GM21526 (cell line): Measurements from ENCODE around the gene TAF11L11.
"Not testable (repeated sequence)": the region's sequence is repeated elsewhere in the genome, so short reads cannot be mapped to it uniquely, and the experiment has no call there.

Source experiments
- ATAC-seq: cut with Tn5 transposase; IDR thresholded peaks from one replicate; pipeline ENCODE4 v1.9.1; 2021; ENCODE audit warnings: moderate library complexity; ENCODE audit not compliant: unreplicated experiment, low FRiP score

TAF11L11 gene

DNA sequence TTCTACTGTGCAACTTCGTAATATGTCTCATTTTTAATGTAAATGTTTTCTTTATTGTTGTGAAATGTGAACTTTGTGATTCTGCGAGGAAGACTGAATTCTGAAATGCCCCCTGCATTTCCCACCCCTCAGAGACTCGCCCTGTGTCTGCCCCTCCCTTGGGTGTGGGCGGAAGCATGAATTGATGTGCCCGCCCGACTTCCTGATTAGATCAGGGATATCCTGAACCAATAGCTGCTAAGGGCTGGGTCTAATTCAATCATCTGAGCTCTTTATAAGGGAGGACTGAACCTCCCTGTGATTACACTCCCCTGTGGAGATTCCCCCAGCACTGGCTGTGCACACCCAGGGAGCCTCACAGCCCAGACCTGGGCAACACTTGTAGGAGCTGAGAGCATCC, at the start of gene TAF11L11:
Gene TAF11L11, plus strand, starts transcription at position 304 of the 400 bp plus-strand sequence.
- ATAC-seq = not testable (repeated sequence)

DNA sequence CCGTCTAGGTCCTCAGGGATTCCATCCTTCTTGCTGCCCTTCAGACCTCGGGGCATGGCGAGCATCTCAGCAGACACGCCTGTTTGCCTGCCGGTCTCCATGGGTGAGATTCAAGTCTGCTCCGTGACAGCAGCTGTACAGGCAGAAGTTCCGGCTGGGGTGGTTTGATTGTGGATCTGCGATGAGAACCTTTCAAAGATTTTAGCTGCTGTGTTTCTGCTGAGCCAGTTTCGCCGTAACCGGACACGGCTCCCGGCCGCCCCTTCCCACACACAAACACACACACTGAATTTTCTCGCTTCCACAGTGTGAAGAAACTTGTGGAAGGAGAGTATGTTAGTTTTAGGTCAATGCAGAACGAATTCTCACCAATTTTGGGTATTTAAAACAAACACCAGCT, 18.3 kb upstream of the TAF11L11 start, which contains the start of gene TAF11L7:
Gene TAF11L7, minus strand, starts transcription at position 101 of the 400 bp plus-strand sequence.
- not testable (repeated sequence) for ATAC-seq

DNA sequence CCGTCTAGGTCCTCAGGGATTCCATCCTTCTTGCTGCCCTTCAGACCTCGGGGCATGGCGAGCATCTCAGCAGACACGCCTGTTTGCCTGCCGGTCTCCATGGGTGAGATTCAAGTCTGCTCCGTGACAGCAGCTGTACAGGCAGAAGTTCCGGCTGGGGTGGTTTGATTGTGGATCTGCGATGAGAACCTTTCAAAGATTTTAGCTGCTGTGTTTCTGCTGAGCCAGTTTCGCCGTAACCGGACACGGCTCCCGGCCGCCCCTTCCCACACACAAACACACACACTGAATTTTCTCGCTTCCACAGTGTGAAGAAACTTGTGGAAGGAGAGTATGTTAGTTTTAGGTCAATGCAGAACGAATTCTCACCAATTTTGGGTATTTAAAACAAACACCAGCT, 13.1 kb upstream of the TAF11L11 start, which contains the start of gene TAF11L8:
Gene TAF11L8, minus strand, starts transcription at position 101 of the 400 bp plus-strand sequence.
- ATAC-seq = not testable (repeated sequence)

DNA sequence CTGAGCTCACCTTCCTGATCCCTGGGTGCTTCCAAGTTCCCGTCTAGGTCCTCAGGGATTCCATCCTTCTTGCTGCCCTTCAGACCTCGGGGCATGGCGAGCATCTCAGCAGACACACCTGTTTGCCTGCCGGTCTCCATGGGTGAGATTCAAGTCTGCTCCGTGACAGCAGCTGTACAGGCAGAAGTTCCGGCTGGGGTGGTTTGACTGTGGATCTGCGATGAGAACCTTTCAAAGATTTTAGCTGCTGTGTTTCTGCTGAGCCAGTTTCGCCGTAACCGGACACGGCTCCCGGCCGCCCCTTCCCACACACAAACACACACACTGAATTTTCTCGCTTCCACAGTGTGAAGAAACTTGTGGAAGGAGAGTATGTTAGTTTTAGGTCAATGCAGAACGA, 9.7 kb upstream of the TAF11L11 start, which contains the start of gene TAF11L9:
Gene TAF11L9, minus strand, starts transcription at position 140 of the 400 bp plus-strand sequence.
- ATAC-seq = not testable (repeated sequence)

DNA sequence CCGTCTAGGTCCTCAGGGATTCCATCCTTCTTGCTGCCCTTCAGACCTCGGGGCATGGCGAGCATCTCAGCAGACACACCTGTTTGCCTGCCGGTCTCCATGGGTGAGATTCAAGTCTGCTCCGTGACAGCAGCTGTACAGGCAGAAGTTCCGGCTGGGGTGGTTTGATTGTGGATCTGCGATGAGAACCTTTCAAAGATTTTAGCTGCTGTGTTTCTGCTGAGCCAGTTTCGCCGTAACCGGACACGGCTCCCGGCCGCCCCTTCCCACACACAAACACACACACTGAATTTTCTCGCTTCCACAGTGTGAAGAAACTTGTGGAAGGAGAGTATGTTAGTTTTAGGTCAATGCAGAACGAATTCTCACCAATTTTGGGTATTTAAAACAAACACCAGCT, 6.3 kb upstream of the TAF11L11 start, which contains the start of gene TAF11L10:
Gene TAF11L10, minus strand, starts transcription at position 101 of the 400 bp plus-strand sequence.
- ATAC-seq = not testable (repeated sequence)

DNA sequence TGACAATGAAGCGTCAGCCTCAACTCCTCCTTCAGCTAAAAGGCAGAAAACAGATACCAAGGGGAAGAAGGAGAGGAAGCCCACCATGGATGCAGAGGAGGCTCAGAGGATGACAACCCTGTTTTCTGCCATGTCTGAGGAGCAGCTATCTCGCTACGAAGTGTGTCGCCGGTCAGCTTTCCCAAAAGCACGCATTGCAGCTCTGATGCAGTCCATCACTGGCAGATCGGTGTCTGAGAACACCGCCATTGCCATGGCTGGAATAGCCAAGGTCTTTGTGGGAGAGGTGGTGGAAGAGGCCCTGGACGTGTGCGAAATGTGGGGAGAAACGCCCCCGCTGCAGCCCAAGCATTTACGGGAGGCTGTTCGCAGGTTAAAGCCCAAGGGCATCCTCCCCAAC, 968 bp downstream of the TAF11L11 start:
- no peak for ATAC-seq

DNA sequence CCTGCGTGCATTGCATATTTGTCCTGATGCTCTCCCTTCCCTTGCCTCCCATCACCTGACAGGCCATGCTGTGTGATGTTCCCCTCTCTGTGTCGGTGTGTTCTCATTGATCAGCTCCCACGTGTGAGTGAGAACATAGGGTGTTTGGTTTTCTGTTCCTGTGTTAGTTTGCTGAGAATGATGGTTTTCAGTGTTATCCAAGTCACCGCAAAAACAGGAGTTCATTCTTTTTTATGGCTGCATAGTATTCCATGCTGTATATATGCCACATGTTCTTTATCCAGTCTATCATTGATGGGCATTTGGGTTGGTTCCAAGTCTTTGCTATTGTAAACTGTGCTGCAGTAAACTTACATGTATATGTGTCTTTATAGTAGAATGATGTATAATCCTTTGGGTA, 3.5 kb downstream of the TAF11L11 start:
- ATAC-seq = not testable (repeated sequence)

DNA sequence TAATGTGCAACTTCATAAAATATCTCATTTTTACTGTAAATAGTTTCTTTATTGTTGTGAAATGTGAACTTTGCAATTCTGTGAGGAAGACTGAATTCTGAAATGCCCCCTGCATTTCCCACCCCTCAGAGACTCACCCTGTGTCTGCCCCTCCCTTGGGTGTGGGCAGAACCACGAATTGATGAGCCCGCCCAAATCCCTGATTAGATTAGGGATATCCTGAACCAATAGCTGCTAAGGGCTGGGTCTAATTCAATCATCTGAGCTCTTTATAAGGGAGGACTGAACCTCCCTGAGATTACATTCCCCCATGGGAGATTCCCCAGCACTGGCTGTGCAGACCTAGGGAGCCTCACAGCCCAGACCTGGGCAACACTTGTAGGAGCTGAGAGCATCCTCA, 6.1 kb downstream of the TAF11L11 start, which contains the start of gene TAF11L12:
Gene TAF11L12, plus strand, starts transcription at position 301 of the 400 bp plus-strand sequence.
- ATAC-seq = not testable (repeated sequence)

DNA sequence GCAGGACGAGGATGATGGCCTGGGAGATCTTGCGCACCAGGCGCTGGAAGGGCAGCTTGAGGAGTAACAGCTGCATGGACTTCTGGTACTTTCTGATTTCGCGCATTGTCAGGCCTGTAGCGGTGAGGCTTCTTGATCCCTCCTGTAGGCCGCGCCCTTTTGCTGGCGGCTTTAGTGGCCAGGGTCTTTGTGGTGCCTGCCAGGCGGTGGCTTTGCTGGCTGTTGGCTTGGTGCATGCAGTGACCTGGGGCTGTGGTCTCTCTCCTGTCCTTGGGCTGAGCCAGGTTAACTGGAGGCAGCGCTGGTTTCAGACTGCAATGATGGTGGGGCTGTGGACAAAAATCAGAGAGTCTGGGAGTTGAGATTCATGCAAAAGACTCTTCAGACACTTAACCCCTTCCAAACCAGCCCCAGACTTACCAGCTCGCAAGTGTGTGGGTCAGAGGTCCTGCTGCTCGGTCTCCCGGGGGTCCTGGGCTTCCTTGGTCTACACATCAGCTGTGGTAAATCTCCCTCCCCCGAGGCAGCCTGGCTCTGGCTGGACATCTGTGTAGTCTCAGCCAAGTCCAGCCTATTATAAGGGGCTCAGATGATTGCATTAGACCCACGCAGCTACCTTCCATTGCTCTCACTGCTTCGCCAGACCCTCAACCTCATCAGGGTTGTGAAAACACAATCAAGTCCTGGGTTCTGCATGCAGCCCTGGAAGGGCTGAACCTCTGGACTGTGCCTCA, 11.1 kb downstream of the TAF11L11 start:
- no peak for ATAC-seq

DNA sequence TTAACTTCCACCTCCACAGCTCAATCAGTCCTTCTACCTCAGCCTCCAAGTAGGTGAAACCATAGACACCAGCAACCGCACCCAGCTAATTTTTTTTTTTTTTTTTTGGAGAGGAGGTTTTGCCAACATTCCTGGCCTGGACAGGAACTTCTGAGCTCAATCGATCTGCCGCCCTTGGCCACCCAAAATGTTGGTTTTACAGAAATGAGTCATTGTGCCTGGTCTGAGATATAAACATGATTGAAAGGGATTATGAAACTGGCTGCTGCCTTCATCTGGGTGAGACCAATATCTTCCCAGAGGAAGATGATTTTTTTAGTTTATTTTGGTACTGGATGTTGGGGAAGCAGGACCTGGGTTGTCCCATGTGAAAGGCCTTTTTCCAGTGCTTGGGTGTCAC, 15.4 kb downstream of the TAF11L11 start:
- no peak for ATAC-seq

DNA sequence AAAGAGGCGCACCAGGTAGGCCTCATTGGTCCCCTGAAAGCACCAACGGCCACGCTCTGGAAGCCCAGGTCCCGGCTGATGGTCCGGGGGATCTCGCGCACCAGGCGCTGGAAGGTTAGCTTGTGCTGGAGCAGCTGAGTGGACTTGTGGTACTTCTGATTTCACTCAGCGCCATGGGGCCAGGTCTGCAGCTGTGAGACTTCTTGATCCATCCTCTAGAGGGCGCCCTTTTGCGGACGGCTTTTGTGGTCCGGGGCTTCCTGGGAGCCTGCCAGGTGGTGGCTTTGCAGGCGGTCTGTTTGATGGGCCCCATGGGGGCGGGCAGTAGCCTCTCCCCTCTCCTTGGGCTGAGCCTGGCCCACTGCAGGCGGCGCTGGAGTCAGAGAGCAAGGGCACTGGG, 16.6 kb downstream of the TAF11L11 start:
- no peak for ATAC-seq

DNA sequence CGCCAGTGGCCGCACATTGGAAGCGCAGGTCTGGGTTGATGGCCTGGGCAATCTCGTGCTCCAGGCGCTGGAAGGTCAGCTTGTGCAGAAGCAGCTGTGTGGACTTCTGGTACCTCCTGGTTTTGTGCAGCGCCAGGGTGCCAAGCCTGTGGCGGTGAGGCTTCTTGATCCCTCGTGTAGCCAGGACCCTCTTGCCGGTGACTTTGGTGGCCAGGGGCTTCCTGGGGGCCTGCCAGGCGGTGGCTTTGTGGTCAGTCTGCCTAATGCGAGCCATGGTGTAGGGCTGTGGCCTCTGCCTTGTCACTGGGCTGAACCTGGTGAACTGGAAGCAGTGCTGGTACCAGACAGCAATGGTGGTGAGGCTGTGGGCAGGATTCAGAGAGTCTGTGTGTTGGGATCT, 21.7 kb downstream of the TAF11L11 start:
- no peak for ATAC-seq

DNA sequence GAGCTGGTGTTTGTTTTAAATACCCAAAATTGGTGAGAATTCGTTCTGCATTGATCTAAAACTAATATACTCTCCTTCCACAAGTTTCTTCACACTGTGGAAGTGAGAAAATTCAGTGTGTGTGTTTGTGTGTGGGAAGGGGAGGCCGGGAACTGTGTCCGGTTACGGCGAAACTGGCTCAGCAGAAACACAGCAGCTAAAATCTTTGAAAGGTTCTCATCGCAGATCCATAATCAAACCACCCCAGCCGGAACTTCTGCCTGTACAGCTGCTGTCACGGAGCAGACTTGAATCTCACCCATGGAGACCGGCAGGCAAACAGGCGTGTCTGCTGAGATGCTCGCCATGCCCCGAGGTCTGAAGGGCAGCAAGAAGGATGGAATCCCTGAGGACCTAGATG, 27.8 kb downstream of the TAF11L11 start, which contains the start of gene TAF11L13:
Gene TAF11L13, plus strand, starts transcription at position 301 of the 400 bp plus-strand sequence.
- not testable (repeated sequence) for ATAC-seq

DNA sequence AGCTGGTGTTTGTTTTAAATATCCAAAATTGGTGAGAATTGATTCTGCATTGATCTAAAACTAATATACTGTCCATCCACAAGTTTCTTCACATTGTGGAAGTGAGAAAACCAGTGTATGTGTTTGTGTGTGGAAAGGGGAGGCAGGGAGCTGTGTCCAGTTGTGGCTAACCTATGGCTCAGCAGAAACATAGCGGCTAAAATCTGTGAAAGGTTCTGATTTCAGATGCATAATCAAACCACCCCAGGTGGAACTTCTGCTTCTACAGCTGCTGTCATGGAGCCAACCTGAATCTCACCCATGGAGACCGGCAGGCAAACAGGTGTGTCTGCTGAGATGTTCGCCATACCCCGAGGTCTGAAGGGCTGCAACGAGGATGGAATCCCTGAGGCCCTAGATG, 30.2 kb downstream of the TAF11L11 start, which contains the start of gene TAF11L14:
Gene TAF11L14, plus strand, starts transcription at position 301 of the 400 bp plus-strand sequence.
- no peak for ATAC-seq

DNA sequence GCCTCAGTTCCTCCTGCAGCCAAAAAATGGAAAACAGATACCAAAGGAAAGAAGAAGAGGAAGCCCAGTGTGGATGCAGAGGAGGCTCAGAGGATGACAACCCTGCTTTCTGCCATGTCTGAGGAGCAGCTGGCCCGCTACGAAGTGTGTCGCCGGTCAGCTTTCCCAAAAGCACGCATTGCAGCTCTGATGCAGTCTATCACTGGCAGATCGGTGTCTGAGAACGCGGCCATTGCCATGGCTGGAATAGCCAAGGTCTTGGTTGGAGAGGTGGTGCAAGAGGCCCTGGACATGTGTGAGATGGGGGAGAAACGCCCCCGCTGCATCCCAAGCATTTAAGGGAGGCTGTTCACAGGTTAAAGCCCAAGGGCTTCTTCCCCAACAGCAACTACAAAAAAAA, 45.2 kb downstream of the TAF11L11 start:
- ATAC-seq = not testable (repeated sequence)

DNA sequence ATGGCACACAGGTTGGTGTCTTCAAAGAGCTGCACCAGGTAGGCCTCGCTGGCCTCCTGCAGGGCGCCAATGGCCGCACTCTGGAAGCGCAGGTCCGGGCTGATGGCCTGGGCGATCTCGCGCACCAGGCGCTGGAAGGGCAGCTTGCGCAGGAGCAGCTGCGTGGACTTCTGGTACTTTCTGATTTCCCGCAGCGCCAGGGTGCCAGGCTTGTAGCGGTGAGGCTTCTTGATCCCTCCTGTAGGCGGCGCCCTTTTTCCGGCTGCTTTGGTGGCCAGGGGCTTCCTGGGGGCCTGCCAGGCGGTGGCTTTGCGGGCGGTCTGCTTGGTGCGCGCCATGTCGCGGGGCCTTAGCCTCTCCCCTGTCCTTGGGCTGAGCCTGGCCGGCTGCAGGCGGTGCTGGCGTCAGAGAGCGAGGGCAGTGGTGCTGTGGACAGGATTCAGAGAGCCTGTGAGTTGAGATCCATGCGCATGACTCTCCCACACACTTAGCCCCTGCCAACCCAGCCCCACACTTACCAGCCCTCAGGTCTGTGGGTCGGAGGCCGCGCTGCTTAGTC, 51.3 kb downstream of the TAF11L11 start:
- ATAC-seq = not testable (repeated sequence)
